DMS53 (cell line): ENCODE data around the gene OSBPL2.

Experiments
- DNase-seq: peaks from one replicate; lab custom pipeline; 2025; lab: John Stamatoyannopoulos, UW

OSBPL2 gene

GRCh38 chr20:62285151-62285550 is 46.8 kb downstream of the OSBPL2 start:
- no peak for DNase-seq

GRCh38 chr20:62285722-62286121 is 47.4 kb downstream of the OSBPL2 start:
- DNase-seq, result no peak

GRCh38 chr20:62286493-62287064 is 48.3 kb downstream of the OSBPL2 start:
- no peak for DNase-seq

- DNase-seq, result no peak
Observed at GRCh38 chr20:62287129-62287528, 48.8 kb downstream of the OSBPL2 start.

- peak; percentile 30 for DNase-seq
Observed at GRCh38 chr20:62287759-62288534, 49.6 kb downstream of the OSBPL2 start.

GRCh38 chr20:62288535-62289105 is 50.3 kb downstream of the OSBPL2 start:
- DNase-seq, result no peak

GRCh38 chr20:62289131-62289530 is 50.8 kb downstream of the OSBPL2 start:
- DNase-seq, result no peak

- DNase-seq, result no peak
Observed at GRCh38 chr20:62289898-62290297, 51.6 kb downstream of the OSBPL2 start.

GRCh38 chr20:62291251-62292066 is 53.1 kb downstream of the OSBPL2 start:
- DNase-seq, result no peak

GRCh38 chr20:62292108-62292507 is 53.8 kb downstream of the OSBPL2 start:
- no peak for DNase-seq

GRCh38 chr20:62293111-62293784 is 54.9 kb downstream of the OSBPL2 start:
- DNase-seq, result no peak

- DNase-seq, result no peak
Observed at GRCh38 chr20:62293946-62294345, 55.6 kb downstream of the OSBPL2 start.

- DNase-seq, result no peak
Observed at GRCh38 chr20:62294516-62294915, 56.2 kb downstream of the OSBPL2 start.

GRCh38 chr20:62296724-62297448 is 58.6 kb downstream of the OSBPL2 start:
- no peak for DNase-seq

GRCh38 chr20:62297449-62298227 is 59.3 kb downstream of the OSBPL2 start:
- no peak for DNase-seq

GRCh38 chr20:62298577-62299249 is 60.4 kb downstream of the OSBPL2 start:
- DNase-seq, result no peak

GRCh38 chr20:62299666-62300236 is 61.4 kb downstream of the OSBPL2 start:
- no peak for DNase-seq

- DNase-seq, result no peak
Observed at GRCh38 chr20:62300319-62300718, 62.0 kb downstream of the OSBPL2 start.

- DNase-seq, result no peak
Observed at GRCh38 chr20:62301111-62301668, 62.9 kb downstream of the OSBPL2 start.
